ENCODE data around the gene MYO18A.
"Not testable (repeated sequence)": the region's sequence is repeated elsewhere in the genome, so short reads cannot be mapped to it uniquely, and the experiment has no call there.

The MYO18A gene

DNA sequence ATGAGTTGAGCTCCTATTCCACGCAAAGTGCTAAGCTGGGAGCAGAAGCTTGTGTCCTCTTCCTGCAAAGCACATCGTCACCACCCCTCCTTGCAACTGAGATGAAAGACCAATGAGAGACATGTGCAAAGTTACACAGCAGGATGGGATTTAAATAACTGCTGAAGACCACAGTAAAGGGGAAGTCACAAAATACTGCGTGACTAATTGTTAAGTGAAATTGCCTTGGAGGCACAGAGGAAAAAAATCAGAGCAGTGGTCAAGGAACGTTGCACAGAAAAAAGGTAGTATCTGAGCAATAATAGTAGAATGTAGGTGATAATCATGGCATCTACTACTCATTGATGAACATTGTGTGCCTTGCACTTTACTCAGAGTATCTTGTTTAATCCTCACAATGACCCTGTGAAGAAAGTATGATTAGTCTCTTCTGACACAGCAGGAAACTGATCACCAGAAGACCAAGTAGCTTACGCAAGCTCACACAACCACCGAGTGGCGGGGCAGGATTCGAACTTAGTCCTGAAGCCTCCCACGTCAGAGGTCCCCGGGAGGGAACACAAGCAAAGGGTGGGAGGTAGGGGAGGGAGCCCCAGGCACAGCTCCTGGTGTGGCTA lies 15.4 kb upstream of the MYO18A start:
- no peak for DNase-seq

DNA sequence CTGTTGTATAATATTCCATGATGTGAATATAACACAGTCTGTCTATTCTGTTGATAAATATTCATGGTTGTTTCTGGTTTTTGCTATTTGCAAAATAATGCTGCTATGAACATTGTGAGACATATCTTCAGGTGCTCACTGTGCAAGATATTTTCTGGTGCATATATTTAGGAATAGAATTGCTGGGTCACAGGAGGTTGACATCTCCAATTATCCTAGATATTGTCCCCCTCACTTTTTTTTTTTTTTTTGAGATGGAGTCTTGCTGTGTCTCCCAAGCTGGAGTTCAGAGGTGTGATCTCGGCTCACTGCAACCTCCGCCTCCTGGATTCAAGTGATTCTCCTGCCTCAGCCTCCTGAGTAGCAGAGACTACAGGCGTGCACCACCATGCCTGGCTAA lies 14.5 kb upstream of the MYO18A start:
- DNase-seq = no peak

DNA sequence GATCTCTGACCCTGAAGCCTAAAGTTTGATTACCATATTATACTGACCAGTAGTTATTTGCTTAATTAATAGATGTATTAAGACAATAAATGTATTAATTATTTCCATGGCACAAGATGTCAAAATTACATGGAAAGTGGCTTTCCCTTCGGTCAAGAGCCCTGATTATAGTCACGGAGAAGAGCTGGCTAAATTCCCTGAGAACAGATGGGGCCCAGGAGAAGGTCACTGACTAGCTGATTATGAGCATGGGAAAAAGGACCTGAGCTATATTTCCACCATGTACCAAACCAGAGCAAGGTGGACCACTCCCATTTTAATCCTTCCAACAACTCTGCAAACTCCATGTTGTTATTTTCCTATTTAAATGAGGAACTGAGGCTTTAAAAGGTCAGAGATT lies 12.9 kb upstream of the MYO18A start:
- DNase-seq = no peak

DNA sequence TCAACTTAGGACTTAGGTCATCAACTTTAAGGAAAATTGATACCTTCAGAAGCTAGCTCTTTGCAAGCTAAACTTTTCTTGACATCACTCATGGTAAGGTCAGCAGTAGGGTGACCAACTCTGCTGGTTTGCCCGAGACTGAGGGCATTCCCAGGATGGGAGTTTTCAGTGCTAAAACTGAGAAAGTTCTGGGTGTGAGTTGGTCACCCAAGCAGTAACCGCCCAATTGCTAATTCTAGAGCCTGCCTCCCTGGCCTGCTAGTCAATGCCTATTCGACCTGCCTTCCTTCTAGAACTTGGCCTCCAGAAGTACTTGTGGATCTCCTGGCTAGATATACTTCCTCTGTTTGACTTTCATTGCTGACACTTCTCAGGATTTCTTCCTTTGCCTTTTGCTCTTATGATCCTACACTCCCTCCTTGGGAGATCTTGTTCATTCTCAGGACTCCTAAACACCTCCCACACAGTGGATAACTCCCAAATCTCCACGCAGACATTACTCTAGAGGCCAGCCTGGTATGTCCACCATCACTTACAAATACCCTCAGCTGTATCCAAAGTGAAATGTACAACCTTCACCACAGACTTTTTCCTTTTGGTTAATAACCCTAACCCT lies 10.5 kb upstream of the MYO18A start:
- DNase-seq = no peak

DNA sequence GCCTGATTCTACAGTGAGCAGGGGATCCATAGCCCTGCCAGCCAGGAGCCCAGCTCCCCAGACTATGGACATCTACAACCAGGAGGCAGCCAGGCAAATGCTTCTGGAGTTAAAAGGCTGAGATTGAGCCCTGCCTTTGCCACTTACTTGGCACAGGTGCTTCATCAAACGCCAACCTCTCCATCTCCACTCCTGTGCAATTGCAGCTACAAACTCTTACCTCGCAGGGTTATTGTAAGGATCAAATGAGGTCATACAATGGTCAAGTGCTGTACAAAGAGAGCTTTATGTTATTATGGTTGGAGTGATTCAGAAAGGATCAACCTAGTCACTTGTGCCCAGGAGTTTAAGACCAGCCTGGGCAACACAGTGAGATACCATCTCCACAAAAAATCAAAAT lies 9.8 kb upstream of the MYO18A start:
- no peak for DNase-seq

DNA sequence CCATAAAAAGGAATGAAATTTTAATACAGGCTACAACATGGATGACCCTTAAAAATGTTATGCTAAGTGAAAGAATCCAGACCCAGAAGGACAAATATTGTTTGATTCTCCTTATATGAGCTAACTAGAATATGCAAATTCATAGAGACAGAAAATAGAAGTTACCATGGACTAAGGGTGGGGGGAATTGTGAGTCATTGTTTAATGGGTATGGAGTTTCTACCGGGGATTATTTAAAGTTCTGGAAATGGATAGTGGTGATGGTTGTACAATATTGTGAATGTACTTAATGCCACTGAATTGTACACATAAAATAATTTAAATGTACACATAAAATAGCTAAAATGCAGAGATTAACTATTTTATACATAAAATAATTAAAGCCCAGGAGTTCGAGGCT lies 9.2 kb upstream of the MYO18A start:
- DNase-seq = no peak

DNA sequence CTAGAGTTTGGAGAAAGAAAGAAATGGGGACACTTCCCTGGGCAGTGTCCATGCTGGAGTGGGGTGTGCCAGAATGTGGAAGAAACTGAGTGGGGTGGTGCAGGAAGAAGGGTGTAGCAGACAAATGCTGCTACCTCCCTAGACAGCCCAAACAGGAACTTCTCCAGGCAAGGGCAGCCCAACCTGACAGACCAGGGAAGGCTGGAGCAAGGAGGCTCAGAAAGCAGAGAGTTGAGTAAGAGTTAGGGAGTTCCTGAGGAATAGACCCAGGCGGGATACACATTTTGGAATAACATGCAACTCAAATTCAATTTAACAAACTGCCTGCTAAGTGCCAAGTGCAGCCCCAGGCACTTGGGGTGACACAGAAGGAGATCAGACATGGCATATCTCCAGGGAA lies 1.0 kb upstream of the MYO18A start:
- no peak for DNase-seq

DNA sequence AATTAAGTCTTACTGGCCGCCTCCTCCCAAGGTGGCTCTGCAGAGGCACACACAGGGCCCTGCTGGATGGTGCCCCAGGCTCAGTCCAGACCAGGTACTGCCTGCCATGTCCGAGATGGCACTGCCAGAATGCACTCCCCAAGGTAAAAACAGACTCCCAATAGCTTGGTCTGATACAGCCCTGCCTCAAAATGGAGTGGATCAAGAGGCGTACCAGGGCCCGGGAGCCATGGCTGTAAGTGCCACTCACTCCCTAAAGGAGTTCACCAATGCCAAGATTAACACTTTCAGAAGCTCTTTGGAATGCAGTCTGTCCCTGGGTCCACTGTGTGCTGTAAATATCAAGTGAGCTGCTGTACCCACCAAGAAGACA lies 576 bp upstream of the MYO18A start:
- no peak for DNase-seq

DNA sequence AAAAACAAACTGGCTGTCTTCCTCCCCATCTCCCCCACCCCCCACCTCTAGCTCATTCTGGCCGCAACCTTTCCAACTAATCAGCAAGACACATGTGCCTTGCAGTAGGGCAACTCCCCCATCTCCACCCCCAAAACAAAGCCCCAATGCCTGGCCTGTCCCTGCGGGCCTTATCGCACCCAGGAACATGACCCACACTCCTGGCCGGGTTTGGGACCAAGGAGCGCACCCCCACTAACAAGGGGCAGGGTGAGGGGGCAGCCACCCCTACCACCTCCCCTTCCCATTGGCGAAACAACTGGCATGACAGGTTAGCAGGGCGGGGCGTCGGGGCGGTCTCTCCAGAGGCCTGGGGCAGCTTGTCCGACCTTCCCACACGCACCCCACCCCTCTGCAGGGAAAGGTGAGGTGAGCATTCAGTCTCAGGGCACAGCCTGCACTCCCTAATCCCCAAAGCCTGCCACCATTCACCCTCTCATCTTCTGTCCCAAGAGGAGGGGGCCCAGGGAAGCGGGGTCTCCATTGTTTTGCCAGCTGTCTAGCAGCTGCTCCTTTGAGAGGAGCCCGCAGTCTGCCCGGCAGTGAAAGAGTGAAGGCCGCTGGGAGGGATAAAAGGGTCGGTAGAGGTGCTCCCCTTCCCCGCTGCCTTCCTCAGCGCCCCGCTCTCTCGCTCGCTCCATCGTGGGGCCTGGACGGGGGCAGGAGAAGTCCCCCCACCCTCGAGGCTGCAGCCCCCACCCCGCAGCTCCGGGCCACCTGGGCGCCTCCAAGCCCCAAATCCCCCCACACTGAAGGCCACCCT lies 765 bp downstream of the MYO18A start:
- peak; percentile 89 for DNase-seq

DNA sequence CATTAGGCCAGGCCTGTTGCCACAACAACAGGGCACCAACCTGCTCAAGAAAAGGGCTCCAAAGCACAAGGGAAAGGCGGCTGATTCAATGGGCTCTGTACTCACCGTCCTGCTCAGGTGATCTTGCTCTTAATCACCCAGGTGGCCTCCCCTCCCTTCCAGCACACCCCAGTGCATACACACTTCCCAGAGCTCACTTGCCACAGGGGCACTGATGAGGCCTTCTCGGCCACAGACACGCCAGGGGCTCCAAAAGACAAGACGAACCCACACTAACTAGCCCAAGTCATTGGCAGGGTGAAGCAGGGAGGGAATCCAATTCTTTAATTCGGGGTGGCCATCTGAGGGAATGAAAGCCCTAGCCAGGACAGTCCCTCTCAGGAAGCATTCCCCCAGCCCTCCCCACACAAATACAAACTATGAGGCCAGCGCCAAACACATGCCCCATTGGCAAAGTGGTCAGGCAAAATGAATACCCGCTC lies 1.4 kb downstream of the MYO18A start:
- DNase-seq = no peak

DNA sequence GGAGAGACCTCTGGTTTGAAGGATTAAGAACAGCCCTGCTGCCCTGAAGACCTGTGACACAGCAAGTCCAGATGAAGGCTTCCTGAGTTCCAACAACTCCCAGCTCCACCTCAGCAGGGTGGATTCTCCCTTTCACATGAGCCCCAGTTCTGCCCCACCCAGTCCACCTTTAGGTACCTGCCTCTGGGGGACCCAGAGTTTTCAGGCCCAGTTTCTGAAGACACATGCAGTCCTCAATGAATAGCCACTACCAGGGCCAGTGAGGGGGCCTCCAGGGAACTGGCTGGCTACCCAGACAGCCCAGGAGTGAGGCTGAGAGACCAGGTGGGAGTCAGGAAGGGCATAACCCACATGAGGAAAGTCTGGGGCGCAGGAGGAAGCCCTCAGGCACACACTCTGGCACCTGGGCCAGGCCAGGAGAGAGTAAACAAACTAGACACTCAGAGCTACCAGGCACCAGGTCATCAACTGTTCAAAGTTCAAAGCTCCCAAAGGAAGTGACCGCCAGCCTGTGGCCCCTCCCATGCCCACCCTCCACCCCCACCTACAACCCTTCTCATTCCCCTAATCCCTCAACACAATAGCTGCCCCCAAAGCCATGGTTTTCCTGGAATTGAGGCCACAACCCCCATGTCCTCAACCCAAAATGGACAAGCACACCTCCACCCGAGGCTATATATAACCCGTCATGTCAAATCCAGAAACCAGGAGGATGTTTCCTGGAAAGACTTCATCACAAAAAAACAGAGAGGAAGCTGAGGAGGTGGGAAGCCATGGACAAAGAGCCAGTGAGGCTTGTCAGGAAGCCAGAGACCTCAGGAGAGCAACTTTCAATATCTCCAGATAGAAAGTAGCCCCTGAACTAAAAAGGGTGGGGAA lies 2.1 kb downstream of the MYO18A start:
- no peak for DNase-seq

DNA sequence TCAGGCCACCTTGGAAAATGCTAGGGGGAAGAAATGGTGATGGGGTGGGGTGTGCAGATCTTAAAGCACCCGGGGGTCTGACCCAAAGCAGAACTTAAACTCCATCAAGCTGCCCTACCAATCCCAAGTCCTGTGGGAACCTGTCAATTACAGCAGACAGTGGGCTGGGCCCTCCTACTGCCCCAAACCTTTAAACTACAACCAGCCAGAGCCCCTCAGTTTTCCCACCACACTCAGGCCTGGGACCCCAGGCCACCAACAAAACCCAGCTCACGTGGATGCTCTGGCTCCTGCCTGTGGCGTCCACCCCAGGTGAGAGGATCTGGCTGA lies 2.7 kb downstream of the MYO18A start:
- no peak for DNase-seq

DNA sequence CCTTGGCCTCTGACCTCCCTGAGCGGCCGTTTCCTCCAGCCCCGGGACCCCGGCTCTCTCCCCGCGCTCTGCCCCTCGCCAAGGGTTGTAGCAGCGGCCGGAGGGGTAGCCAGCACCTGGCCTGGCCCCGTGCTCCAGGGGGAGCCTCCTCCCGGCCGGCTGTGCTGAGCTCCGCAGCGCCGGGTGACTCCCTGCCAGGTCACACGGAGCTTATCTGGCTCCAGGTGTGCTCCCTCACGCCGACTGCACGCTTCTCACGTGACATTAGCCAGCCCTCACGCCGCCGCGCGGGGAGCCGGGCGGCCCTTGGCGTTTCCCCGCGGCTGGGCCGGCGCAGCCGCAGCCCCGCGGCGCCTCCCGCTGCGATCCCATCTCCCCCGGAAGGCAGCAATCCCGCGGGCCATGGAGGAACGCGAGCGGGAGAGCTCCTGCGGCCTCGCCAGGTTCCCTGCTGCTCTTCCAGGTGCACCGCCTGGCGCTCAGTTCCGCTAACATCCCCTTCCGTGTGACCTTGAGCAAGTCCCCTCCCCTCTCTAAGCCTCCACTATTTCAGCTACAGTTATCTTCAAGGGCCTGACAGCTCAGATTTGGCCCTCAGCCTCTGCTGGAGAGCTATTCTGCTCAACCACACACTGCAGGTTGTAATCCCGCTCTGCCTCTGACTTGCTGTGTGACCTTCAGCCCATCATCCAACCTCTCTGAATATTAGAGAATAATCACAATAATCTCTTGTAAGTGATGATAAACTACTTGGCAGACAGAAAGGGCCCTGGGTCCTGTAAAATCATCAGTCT lies 3.4 kb downstream of the MYO18A start:
- DNase-seq = peak; percentile 54

DNA sequence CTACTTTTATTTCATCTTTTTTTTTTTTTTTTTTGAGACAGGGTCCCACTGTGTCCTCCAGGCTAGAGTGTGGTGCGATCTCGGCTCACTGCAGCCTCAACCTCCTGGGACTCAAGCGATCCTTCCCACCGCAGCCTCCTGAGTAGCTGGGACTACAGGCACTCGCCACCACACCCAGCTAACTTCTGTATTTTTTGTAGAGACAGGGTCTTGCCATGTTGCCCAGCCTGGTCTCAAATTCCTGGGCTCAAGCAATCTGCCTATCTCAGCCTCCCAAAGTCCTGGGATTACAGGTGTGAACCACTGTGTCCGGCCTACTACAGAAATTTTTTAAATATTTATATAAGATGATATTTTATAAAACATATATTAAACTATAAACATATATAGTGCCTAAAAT lies 4.8 kb downstream of the MYO18A start:
- DNase-seq = no peak

DNA sequence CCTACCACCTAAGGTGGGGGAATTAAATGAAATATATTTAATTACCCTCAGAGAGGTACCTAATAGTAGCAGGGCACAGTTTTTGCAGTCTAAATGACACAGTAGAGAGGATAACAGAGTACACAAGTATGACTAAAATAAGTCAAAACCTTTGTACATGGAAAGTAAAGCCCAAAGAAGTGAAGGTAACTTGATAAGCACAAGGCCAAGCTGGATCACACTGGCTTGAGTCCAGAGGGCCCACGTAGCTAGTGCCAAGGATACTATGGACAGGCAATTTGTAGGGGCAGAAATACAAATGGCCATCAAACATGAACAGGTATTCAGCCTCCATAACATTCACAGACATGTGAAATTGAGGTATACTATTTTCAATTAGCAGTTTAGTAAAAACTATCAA lies 7.6 kb downstream of the MYO18A start:
- DNase-seq = no peak

DNA sequence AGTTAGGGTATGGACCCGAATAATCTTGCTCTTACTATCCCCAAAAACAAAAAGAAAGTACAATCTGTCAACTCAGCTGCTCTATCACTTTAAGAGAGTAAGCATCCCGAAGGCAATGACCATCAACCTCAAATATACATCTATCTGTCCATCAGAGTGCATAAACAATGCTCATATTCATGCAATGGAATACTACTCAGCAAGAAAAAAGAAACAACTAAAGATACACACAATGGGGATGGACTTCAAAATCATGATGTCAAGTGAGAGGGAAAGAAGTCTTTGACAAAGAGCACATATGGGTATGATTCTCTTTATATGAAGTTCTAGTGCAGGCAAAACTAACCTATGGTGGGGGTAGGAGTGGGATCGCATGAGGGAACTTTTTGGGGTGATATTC lies 9.5 kb downstream of the MYO18A start:
- no peak for DNase-seq

DNA sequence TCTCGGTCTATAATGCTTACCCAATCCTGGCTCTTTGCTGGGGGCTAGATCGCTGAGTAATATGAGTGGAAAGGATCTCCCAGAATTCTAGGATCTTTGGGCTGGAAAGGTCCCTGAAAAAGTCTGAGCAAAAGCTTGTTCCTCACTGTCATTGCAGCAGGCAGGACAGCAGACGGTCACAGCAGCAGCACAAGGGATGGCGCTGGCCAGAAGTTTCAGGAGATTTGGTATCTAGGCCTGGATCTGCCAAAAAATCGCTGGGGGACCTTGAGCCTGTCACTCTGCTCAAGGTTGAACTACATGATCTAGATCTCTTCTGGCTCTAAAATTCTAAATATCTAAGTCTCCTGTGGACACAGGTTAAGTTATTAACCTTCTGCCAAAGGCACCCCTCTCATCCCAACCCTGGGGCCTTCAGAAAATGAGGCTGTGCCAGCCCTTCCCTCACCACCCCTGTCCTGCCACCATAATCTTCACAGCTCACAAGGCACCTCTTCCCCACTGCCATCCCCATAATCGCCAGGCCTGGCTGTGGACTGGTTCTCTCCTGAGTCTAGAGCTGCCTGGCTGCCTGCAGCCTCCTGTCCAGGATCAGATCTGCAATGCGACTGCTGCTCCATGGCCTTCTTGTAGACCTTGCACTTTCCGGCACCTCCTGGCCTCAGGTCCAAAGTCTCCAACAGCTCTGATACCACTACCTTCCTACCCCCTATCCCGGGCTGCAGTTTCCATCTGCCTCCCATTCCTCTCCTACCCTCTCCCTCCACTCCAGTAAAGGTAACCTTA lies 10.2 kb downstream of the MYO18A start:
- DNase-seq = no peak

DNA sequence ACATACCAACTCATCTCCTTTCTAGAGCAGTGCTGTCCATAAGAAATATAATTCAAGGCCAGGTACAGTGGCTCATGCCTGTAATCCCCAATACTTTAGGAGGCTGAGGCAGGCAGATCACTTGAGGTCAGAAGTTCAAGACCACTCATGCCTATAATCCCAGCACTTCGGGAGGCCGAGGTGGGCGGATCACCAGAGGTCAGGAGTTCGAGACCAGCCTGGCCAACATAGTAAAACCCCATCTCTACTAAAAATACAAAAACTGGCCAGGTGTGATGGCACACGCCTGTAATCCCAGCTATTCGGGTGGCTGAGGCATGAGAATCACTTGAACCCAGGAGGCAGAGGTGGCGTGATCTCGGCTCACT lies 11.5 kb downstream of the MYO18A start:
- not testable (repeated sequence) for DNase-seq

DNA sequence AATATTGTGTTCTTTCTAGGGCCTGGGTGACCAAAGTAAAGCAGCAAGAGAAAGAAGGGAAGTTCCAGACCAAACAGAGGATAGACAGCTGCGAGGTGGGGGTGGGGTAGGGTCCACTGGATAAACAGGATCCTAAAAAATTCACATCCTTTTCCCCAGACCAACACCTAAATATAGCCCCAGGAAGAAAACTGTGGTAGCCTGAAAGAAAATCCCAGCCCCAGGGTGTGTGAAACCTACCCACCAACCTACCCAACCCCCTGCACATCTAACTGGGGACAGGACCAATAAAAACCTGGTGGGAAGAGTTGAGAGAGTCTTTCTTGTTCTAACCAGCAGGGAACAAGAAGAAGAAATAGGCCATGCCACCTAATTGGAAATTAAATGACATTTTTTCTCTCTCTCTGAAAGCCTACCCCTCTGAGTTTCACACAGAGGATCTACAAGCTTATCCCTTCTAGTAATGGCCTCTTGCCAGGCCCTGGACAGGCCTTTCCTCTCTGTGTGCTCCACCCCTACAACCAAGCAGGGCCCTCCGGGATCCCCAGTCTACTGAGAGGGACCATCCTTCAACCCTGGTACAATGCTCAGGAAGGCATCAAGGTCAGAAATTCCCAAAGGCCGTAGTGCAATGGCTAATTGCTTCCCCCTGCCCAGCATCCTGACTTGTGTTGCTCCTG lies 12.0 kb downstream of the MYO18A start:
- DNase-seq = no peak

DNA sequence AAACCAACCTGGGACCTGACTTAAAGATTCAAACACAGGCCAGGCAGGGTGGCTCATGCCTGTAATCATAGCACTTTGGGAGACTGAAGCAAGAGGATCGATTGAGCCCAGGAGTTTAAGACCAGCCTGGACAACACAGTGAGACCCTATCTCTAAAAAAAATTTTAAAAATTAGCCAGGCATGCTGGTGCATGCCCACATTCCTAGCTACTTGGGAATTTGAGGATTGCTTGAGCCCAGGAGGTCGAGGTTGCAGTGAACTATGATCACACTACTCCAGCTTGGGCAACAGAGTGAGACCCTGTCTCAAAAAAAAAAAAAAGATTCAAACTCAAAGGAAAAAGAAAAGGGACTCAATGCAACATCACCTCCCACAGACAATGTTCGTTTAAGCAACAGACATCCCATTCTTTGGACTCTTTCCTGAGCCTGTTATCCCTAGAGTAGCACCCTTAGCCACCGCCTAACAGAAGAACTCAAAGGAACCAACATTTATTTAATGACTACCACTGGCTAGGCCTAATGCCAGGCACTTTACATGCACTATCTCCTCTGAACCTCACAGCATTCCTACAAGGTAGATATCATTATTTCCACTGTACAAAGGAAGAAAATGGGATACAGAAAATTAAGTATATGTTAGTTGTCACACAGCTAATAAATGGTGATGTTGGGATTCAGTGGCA lies 12.7 kb downstream of the MYO18A start:
- DNase-seq = no peak

DNA sequence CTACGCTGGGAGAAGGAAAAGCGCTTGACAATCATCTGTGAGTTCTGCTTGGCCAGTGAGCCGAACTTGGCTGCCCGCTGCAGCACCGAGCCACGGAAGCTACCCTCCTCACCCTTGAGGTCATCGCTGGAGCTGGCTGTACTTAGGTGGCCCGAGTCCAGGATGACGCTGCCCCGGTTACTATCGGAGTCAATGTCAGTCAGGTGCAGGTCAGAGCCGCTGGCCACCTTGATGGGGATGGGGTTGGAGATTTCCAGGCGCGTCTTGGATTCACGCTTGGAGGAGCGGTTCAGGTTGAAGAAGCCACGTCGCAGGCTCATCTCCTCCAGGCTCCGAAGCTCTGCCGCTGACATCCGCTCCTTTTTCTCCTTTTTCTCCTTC lies 13.7 kb downstream of the MYO18A start:
- DNase-seq = no peak
